HepG2 (cell line): ENCODE data around the gene STK32A. TPM values are rescaled to one million over a fixed set of nuclear protein-coding genes. Genes with fewer than 3 reads are reported as not detected.

Source experiments
- ATAC-seq: fragments of 200-7000 bp; cut with Tn5 transposase; 3 replicates; pipeline ENCODE4 v1.9.1; 2020; ENCODE audit warnings: mild to moderate bottlenecking, moderate library complexity
- BruUV-seq: library from RNA; stranded (reverse); fragments of 400-500 nt; replicated peaks from 2 replicates; lab custom pipeline; 2021; lab: Mats Ljungman, UMichigan
- CTCF ChIA-PET: fragments of 300-600 bp; formaldehyde crosslinking; extraction: SDS; loops from one replicate; lab custom pipeline; 2021; ENCODE audit warnings: low total read pairs, inconsistent platforms, low intra/inter-chr PET ratio; lab: Yijun Ruan, JAX
- POLR2A ChIA-PET: fragments of 350-600 bp; sonication (Branson Sonifier 250); formaldehyde crosslinking; loops from one replicate; lab custom pipeline; 2020; ENCODE audit warnings: antibody characterized with exemption, inconsistent platforms; lab: Yijun Ruan, JAX
- DNase-seq: peaks from one replicate; pipeline ENCODE4 v3.0.0-alpha.2; 2015; ENCODE audit warnings: low spot score
- FAIRE-seq: peaks from 3 replicates; lab custom pipeline; 2011; peaks lifted over from hg19 to GRCh38; lab: Jason Lieb, UNC
- H2AFZ ChIP-seq: one replicate; pipeline ENCODE4 v1.6.1; 2011; ENCODE audit warnings: low read length, inconsistent platforms
- H3K27ac ChIP-seq: fragments of 300-600 bp; 3 replicates; pipeline ENCODE4 v1.8.0; 2011; ENCODE audit warnings: mixed run types, mild to moderate bottlenecking, mixed read lengths, low read length, inconsistent platforms; ENCODE audit not compliant: insufficient read depth; ENCODE audit errors: extremely low read length
- H3K27me3 ChIP-seq, 2 experiments: fragments of 200-600 bp in 1 of 2; 2 replicates in 1 of 2; 3 replicates in 1 of 2; pipeline versions ENCODE4 v1.6.0 to v1.8.0; 2011; ENCODE audit warnings: low read length in 2 of 2, mild to moderate bottlenecking in 2 of 2, moderate library complexity in 2 of 2, inconsistent platforms in 1 of 2; ENCODE audit not compliant: insufficient read depth in 2 of 2, control insufficient read depth in 1 of 2
- H3K36me3 ChIP-seq, 2 experiments: fragments of 200-600 bp in 1 of 2; replicated peaks in 1 of 2; 2 replicates in 1 of 2; 3 replicates in 1 of 2; pipeline versions ENCODE4 v1.5.1 to v1.8.0; 2011; ENCODE audit warnings: low read length in 2 of 2, inconsistent platforms in 1 of 2; ENCODE audit not compliant: insufficient read depth in 2 of 2, control insufficient read depth in 1 of 2
- H3K4me1 ChIP-seq: 2 replicates; pipeline ENCODE4 v1.5.1; 2012; ENCODE audit warnings: low read length, inconsistent platforms; ENCODE audit not compliant: insufficient read depth
- H3K4me2 ChIP-seq: 2 replicates; pipeline ENCODE4 v1.6.0; 2011; ENCODE audit warnings: low read depth, low read length, inconsistent platforms
- H3K4me3 ChIP-seq, 3 experiments: fragments of 200-600 bp in 1 of 3; sonication (generic), shearing (Covaris generic) in 1 of 3; replicated peaks in 1 of 3; 2 replicates each; pipeline ENCODE4 v1.5.1; 2011 to 2016; ENCODE audit warnings: low read length in 3 of 3, inconsistent platforms in 2 of 3, low read depth in 2 of 3, mild to moderate bottlenecking in 2 of 3, control low read depth in 1 of 3, mixed read lengths in 1 of 3; ENCODE audit not compliant: insufficient read depth in 1 of 3
- H3K79me2 ChIP-seq: one replicate; pipeline ENCODE4 v1.6.1; 2011; ENCODE audit warnings: low read length, inconsistent platforms; ENCODE audit not compliant: insufficient read depth
- H3K9ac ChIP-seq: 2 replicates; pipeline ENCODE4 v1.6.0; 2011; ENCODE audit warnings: mild to moderate bottlenecking, low read depth, low read length, inconsistent platforms; ENCODE audit not compliant: insufficient read depth
- H3K9me3 ChIP-seq: 2 replicates; pipeline ENCODE4 v1.5.1; 2012; ENCODE audit warnings: mild to moderate bottlenecking, low read length
- H4K20me1 ChIP-seq: 2 replicates; pipeline ENCODE4 v1.6.0; 2011; ENCODE audit warnings: inconsistent platforms, mild to moderate bottlenecking, low read length, moderate library complexity; ENCODE audit not compliant: insufficient read depth
- AHR ChIP-seq: IDR thresholded peaks from 2 replicates; pipeline ENCODE4 v1.6.1; 2018; ENCODE audit warnings: missing genetic modification reagents, missing compliant biosample characterization
- CENPX ChIP-seq: sonication (generic); formaldehyde crosslinking; IDR thresholded peaks from 2 replicates; pipeline ENCODE4 v1.9.0; 2021; ENCODE audit warnings: mild to moderate bottlenecking, missing genetic modification reagents, moderate library complexity
- EP300 ChIP-seq, 3 experiments: sonication (generic) in 1 of 3; formaldehyde crosslinking in 1 of 3; IDR thresholded peaks; 2 replicates each; pipeline versions ENCODE4 v1.5.1 to v1.6.1; 2011 to 2020; ENCODE audit warnings: low read depth in 2 of 3, low read length in 2 of 3, borderline replicate concordance in 1 of 3, improper control_type of control experiment in 1 of 3, mild to moderate bottlenecking in 1 of 3, missing genetic modification reagents in 1 of 3, moderate library complexity in 1 of 3
- FOSL2 ChIP-seq: sonication (generic); formaldehyde crosslinking; IDR thresholded peaks from 2 replicates; pipeline ENCODE4 v1.4.0; 2020; ENCODE audit warnings: missing genetic modification reagents
- FOXK1 ChIP-seq: sonication (generic); formaldehyde crosslinking; IDR thresholded peaks from 2 replicates; pipeline ENCODE4 v1.4.0; 2020; ENCODE audit warnings: low read depth, missing genetic modification reagents, borderline replicate concordance
- HMGA1 ChIP-seq: sonication (generic); formaldehyde crosslinking; conservative IDR thresholded peaks from 2 replicates; pipeline ENCODE4 v1.4.0; 2020; ENCODE audit warnings: missing genetic modification reagents
- TBL1XR1 ChIP-seq: fragments of 150-350 bp; IDR thresholded peaks from 2 replicates; pipeline ENCODE4 v1.6.1; 2014; ENCODE audit warnings: borderline replicate concordance, low read length; ENCODE audit not compliant: partially characterized antibody
- ZIK1 ChIP-seq: sonication (generic); formaldehyde crosslinking; IDR thresholded peaks from 2 replicates; pipeline ENCODE4 v1.5.0; 2020; ENCODE audit warnings: mild to moderate bottlenecking, low read depth, missing genetic modification reagents, borderline replicate concordance
- ZNF460 ChIP-seq: sonication (generic); formaldehyde crosslinking; IDR thresholded peaks from 2 replicates; pipeline ENCODE4 v1.5.1; 2020; ENCODE audit warnings: missing genetic modification reagents, mild to moderate bottlenecking, borderline replicate concordance
- ZNF891 ChIP-seq: sonication (generic); formaldehyde crosslinking; IDR thresholded peaks from 2 replicates; pipeline ENCODE4 v1.5.0; 2020; ENCODE audit warnings: mild to moderate bottlenecking, missing genetic modification reagents
- WGBS: methylation state at CpG from one replicate; pipeline ENCODE4 v1.1.6; 2017; ENCODE audit warnings: low lambda C conversion rate; 5-methylcytosine and 5-hydroxymethylcytosine counted together
- in situ Hi-C: cut with HindIII; loops from 2 replicates; pipeline ENCODE4 v1.10.0; 2017; ENCODE audit warnings: low pct_unique_long_range_greater_than_20kb; ENCODE audit not compliant: extremely low pct_ligation_motif_present
- intact Hi-C: fragments of 100-400 bp; cut with micrococcal nuclease; formaldehyde crosslinking; loops from one replicate; pipeline ENCODE4 v1.10.0; 2022; ENCODE audit not compliant: unreplicated experiment
- polyA plus RNA-seq, 8 experiments: library from polyadenylated mRNA; depleted of rRNA in 3 of 8; stranded (reverse) in 7 of 8; unstranded in 1 of 8; fragments of >200 nt; fragmentation: Illumina TruSeq in 4 of 8; extraction: Trizol in 4 of 8; gene quantifications; 2 replicates each; pipeline versions ENCODE4 v1.2.1 to v1.2.3, GENCODE V29; 2011 to 2016; ENCODE audit warnings: low read depth in 4 of 8, missing spikeins in 1 of 8, mixed read lengths in 1 of 8; ENCODE audit not compliant: insufficient read depth in 1 of 8
- total RNA-seq, 5 experiments: library from RNA; depleted of rRNA; stranded (reverse); fragments of >200 nt; fragmentation: Illumina TruSeq; extraction: Trizol; gene quantifications; 2 replicates each; pipeline ENCODE4 v1.2.3, GENCODE V29; 2016; ENCODE audit warnings: low read depth in 1 of 5
- TF ChIP-seq, protein P1 (sequence below), 2 experiments: fragments of 450-650 bp in 1 of 2; sonication (generic) in 1 of 2; formaldehyde crosslinking; IDR thresholded peaks; 2 replicates each; pipeline versions ENCODE4 v1.5.0 to v1.8.0; 2020 to 2022; ENCODE audit warnings: mild to moderate bottlenecking in 1 of 2, missing genetic modification reagents in 1 of 2
- TF ChIP-seq, protein P2 (sequence below): sonication (generic); formaldehyde crosslinking; IDR thresholded peaks from 2 replicates; pipeline ENCODE4 v1.4.0; 2020; ENCODE audit warnings: missing genetic modification reagents
- TF ChIP-seq, protein P3 (sequence below): IDR thresholded peaks from 2 replicates; pipeline ENCODE4 v1.6.1; 2016; ENCODE audit warnings: low read depth, borderline replicate concordance

The STK32A gene
- total and polyA plus RNA-seq, 2 of the 13 experiments (the other 11 are each of a cell fraction or from before 2014, with no cell fraction given) = not detected

DNA sequence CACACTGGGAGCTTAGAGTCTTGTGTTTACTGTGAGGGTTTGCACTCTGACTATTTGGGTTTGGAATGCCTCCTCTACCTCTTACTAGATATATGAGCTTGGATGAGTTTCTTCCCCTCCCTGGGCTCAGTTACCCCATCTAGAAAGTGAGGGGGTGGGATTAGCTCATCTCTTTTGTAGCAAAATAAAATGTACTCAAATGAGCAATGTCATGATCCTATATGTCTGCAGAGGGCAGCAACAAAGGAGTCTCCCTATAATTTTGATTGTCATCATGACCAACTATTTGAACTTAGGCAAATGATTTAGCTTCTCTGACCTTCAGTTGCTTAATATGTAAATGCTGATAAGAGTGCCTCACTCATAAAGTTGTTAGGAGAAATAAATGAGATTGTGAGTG is 166.1 kb downstream of the STK32A start:
- Histone ChIP-seq H3K79me2 (no peaks in the 10 kb centered on the region), H3K27ac (no peak overlapping the region), H3K27me3 (no peaks in the 10 kb centered on the region), H4K20me1 (no peaks in the 10 kb centered on the region), H3K36me3 (no peaks in the 10 kb centered on the region), H3K4me1 (no peaks in the 10 kb centered on the region), H3K4me2 (no peak overlapping the region), H3K9me3 (no peaks in the 10 kb centered on the region), H2AFZ (no peak overlapping the region), H3K4me3 (no peak overlapping the region), H3K9ac (no peak overlapping the region)
- ATAC-seq (no peak), DNase-seq (no peak), FAIRE-seq (no peak)
- CTCF ChIA-PET = no interaction called here
- POLR2A ChIA-PET = no interaction called here
- BruUV-seq = no TSS peak
- in situ Hi-C loops (no loop called here), intact Hi-C loops (no loop called here)
- TF ChIP-seq ZNF460 (CRISPR knock-in tag) = no peak
- TF ChIP-seq, all 625 proteins: peak for 0

DNA sequence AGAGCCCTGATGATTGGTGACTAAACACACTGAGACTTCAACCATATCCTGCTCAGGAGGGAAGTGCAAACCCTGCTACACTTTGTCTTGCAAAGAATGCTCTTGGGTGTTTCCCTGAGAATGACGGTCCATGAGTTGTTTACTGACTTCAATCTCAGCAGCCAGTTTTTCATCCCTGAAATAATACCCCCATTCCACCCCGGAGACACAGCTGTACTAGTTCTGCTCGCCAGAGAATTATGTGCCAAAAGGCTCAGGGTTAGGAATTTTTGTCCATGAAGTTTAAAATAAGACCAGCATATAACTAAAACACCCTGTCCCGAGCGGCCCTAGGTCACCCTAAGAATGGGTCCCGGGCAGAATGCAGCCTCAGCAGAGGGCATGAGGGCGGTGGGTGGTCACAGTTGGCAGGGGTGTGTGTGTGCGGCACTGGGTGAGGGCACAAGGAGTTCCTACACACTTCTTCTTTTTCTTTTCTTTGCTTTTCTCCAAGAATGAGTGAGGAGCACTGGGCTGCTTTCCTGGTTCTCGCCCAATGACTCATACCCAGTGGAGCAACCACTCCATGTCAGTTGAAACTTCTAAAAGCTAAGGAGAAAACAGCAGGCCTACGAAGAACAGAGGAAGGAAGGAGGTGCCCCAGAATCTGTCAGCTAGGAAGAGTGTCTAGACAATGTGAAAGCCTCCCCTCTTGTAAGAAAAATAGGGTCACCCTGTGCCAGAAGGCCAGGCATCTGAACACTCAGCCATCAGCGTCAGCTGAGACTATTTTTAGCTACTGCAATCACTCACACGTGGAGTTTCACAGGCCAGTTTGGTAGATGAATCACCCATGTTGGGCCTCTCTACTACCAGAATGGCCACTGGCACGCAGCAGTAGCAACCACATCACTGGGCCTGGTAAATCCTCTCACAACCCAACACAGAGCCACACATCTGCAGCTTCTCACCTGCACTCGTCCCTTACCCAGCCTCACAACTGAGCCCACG is 169.1 kb downstream of the STK32A start:
- no peaks in the 10 kb centered on the region for H3K9me3 ChIP-seq
- no peaks in the 10 kb centered on the region for H3K4me1 ChIP-seq
- in situ Hi-C loops (no loop called here), intact Hi-C loops (no loop called here)
- TF ChIP-seq FOSL2 (CRISPR knock-in tag) (no peak), HMGA1 (CRISPR knock-in tag) (no peak), AHR (CRISPR knock-in tag) (no peak), TBL1XR1 (no peak), ZNF891 (CRISPR knock-in tag) (no peak), FOXK1 (CRISPR knock-in tag) (no peak), ZIK1 (CRISPR knock-in tag) (no peak), CENPX (CRISPR knock-in tag) (no peak), EP300 (IDR thresholded peaks at IDR 0.05; ENCODE audit: low read depth in 2 of 2, low read length in 2 of 2) (no peak), EP300 (CRISPR knock-in tag; IDR thresholded peaks at IDR 0.05; ENCODE audit: borderline replicate concordance) (no peak)
- TF ChIP-seq, protein P1, sequence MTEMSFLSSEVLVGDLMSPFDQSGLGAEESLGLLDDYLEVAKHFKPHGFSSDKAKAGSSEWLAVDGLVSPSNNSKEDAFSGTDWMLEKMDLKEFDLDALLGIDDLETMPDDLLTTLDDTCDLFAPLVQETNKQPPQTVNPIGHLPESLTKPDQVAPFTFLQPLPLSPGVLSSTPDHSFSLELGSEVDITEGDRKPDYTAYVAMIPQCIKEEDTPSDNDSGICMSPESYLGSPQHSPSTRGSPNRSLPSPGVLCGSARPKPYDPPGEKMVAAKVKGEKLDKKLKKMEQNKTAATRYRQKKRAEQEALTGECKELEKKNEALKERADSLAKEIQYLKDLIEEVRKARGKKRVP (CRISPR knock-in tag; IDR thresholded peaks at IDR 0.05) = no peak
- TF ChIP-seq, protein P2, sequence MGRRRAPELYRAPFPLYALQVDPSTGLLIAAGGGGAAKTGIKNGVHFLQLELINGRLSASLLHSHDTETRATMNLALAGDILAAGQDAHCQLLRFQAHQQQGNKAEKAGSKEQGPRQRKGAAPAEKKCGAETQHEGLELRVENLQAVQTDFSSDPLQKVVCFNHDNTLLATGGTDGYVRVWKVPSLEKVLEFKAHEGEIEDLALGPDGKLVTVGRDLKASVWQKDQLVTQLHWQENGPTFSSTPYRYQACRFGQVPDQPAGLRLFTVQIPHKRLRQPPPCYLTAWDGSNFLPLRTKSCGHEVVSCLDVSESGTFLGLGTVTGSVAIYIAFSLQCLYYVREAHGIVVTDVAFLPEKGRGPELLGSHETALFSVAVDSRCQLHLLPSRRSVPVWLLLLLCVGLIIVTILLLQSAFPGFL = no peak
- TF ChIP-seq, protein P3, sequence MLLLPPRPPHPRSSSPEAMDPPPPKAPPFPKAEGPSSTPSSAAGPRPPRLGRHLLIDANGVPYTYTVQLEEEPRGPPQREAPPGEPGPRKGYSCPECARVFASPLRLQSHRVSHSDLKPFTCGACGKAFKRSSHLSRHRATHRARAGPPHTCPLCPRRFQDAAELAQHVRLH = no peak
- ChIA-PET POLR2A (no interaction called here), CTCF (no interaction called here)
- no TSS peak for BruUV-seq
- no peaks in the 10 kb centered on the region for H3K36me3 ChIP-seq
- H3K27me3 ChIP-seq = no peaks in the 10 kb centered on the region
- H3K4me3 ChIP-seq = no peak overlapping the region
- no peaks in the 10 kb centered on the region for H4K20me1 ChIP-seq
- H3K9ac ChIP-seq = no peak overlapping the region
- H3K4me2 ChIP-seq = no peak overlapping the region
- no peak overlapping the region for H2AFZ ChIP-seq
- no peak for DNase-seq
- H3K79me2 ChIP-seq = no peaks in the 10 kb centered on the region
- no peak for ATAC-seq
- no peak overlapping the region for H3K27ac ChIP-seq
- FAIRE-seq = no peak
- 24% methylated on average over 13 of the region's 15 CpGs for WGBS
